ENCODE results near the gene ATP10D.

DNA sequence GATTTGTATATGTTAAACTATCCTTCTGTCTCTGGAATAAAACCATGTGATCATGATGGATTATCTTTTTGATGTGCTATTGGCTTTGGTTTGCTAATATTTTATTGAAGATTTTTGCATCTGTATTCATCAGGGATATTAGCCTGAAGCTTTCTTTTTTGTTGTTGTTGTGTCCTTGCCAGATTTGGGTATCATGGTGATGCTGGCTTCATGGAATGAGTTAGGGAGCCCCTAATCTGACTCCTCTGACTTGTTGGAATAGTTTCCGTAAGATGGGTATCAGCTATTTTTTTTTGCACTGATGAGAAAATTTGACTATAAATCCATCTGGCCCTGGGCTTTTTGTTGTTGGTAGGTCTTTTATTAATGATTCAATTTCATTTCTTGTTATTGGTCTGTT lies 45.7 kb downstream of the ATP10D start:
- TF ChIP-seq POLR2A (IDR thresholded peaks at IDR 0.05; ENCODE audit: low read length) (no peak), GATA1 (IDR thresholded peaks at IDR 0.05; ENCODE audit: low read depth, low read length) (no peak)

All from erythroblast (primary cell).